ENCODE measurements around the gene TP53I11. TPM values are rescaled to one million over a fixed set of nuclear protein-coding genes. Genes with fewer than 3 reads are reported as not detected.

The TP53I11 gene
- total and polyA plus RNA-seq, 2 of the 13 experiments (the other 11 are each of a cell fraction or from before 2014, with no cell fraction given): not detected

GRCh38 chr11:44916331-44916730 is 34.4 kb downstream of the TP53I11 start:
- in situ Hi-C loops (cut with HindIII; ENCODE audit: extremely low pct_ligation_motif_present, low pct_unique_long_range_greater_than_20kb) (no loop called here), intact Hi-C loops (cut with micrococcal nuclease; ENCODE audit: unreplicated experiment) (no loop called here)
- Histone ChIP-seq H2AFZ (ENCODE audit: low read length) (no peak overlapping the region), H3K9me3 (ENCODE audit: low read length) (no peaks in the 10 kb centered on the region), H3K27ac (ENCODE audit: extremely low read length, insufficient read depth, low read length) (no peak overlapping the region), H3K27me3 (ENCODE audit: control insufficient read depth in 1 of 2, insufficient read depth in 2 of 2, low read length in 2 of 2) (peaks cover 4 to 37% of the 10 kb centered on the region in 2 experiments; a peak in 4 of 5 replicates), H3K9ac (ENCODE audit: insufficient read depth, low read depth, low read length) (no peak overlapping the region), H3K79me2 (ENCODE audit: insufficient read depth, low read length) (no peaks in the 10 kb centered on the region), H3K4me3 (replicated peaks in 1 of 3; ENCODE audit: insufficient read depth in 1 of 3, low read depth in 2 of 3, low read length in 3 of 3) (no peak overlapping the region), H3K4me1 (ENCODE audit: insufficient read depth, low read length) (no peaks in the 10 kb centered on the region), H3K36me3 (replicated peaks in 1 of 2; ENCODE audit: control insufficient read depth in 1 of 2, insufficient read depth in 2 of 2, low read length in 2 of 2) (no peaks in the 10 kb centered on the region), H3K4me2 (ENCODE audit: low read depth, low read length) (no peak overlapping the region), H4K20me1 (ENCODE audit: insufficient read depth, low read length) (no peaks in the 10 kb centered on the region)
- ATAC-seq (no peak), DNase-seq (ENCODE audit: low spot score) (no peak), FAIRE-seq (no peak)
- TF ChIP-seq NAIF1 (CRISPR knock-in tag; IDR thresholded peaks at IDR 0.05; ENCODE audit: borderline replicate concordance): no peak
- no peak for TF ChIP-seq NONO (IDR thresholded peaks at IDR 0.05)
- no peak for TF ChIP-seq NONO (CRISPR knock-in tag; conservative IDR thresholded peaks at IDR 0.05)
- WGBS (ENCODE audit: low lambda C conversion rate): 0% methylated on average over 1 of the region's 8 CpGs
- POLR2A ChIA-PET: no interaction called here
- CTCF ChIA-PET (ENCODE audit: low intra/inter-chr PET ratio, low total read pairs): no interaction called here
- BruUV-seq (replicated peaks): no TSS peak

GRCh38 chr11:44915621-44916020 is 35.1 kb downstream of the TP53I11 start:
- H3K36me3 ChIP-seq (replicated peaks in 1 of 2; ENCODE audit: control insufficient read depth in 1 of 2, insufficient read depth in 2 of 2, low read length in 2 of 2): no peaks in the 10 kb centered on the region
- DNase-seq (ENCODE audit: low spot score): no peak
- no peaks in the 10 kb centered on the region for H4K20me1 ChIP-seq (ENCODE audit: insufficient read depth, low read length)
- H3K4me3 ChIP-seq (replicated peaks in 1 of 3; ENCODE audit: insufficient read depth in 1 of 3, low read depth in 2 of 3, low read length in 3 of 3): no peak overlapping the region
- intact Hi-C loops (cut with micrococcal nuclease; ENCODE audit: unreplicated experiment) (no loop called here), in situ Hi-C loops (cut with HindIII; ENCODE audit: extremely low pct_ligation_motif_present, low pct_unique_long_range_greater_than_20kb) (no loop called here)
- H3K79me2 ChIP-seq (ENCODE audit: insufficient read depth, low read length): no peaks in the 10 kb centered on the region
- no peak overlapping the region for H3K27ac ChIP-seq (ENCODE audit: extremely low read length, insufficient read depth, low read length)
- 54% methylated on average over 8 of the region's 10 CpGs for WGBS (ENCODE audit: low lambda C conversion rate)
- no peak overlapping the region for H3K9ac ChIP-seq (ENCODE audit: insufficient read depth, low read depth, low read length)
- POLR2A ChIA-PET: no interaction called here
- BruUV-seq (replicated peaks): no TSS peak
- no peak overlapping the region for H3K4me2 ChIP-seq (ENCODE audit: low read depth, low read length)
- H2AFZ ChIP-seq (ENCODE audit: low read length): no peak overlapping the region
- TF ChIP-seq TRIM24 (CRISPR knock-in tag; IDR thresholded peaks at IDR 0.05) (no peak), ZBTB8A (CRISPR knock-in tag; IDR thresholded peaks at IDR 0.05; ENCODE audit: borderline replicate concordance, low read depth) (no peak), CEBPG (CRISPR knock-in tag; IDR thresholded peaks at IDR 0.05) (no peak), ZNF264 (CRISPR knock-in tag; IDR thresholded peaks at IDR 0.05) (no peak), EED (CRISPR knock-in tag; IDR thresholded peaks at IDR 0.05) (no peak), ZNF788 (CRISPR knock-in tag; IDR thresholded peaks at IDR 0.05; ENCODE audit: borderline replicate concordance) (no peak), TBX2 (CRISPR knock-in tag; IDR thresholded peaks at IDR 0.05; ENCODE audit: borderline replicate concordance) (no peak), SRSF1 (optimal IDR thresholded peaks at IDR 0.05; ENCODE audit: low read depth, low read length) (no peak), ZNF644 (CRISPR knock-in tag; IDR thresholded peaks at IDR 0.05; ENCODE audit: low read depth) (no peak), HOMEZ (CRISPR knock-in tag; IDR thresholded peaks at IDR 0.05; ENCODE audit: low read depth) (no peak), PRDM15 (CRISPR knock-in tag; IDR thresholded peaks at IDR 0.05) (no peak), KDM3A (CRISPR knock-in tag; IDR thresholded peaks at IDR 0.05; ENCODE audit: low read depth) (no peak), ZNF878 (CRISPR knock-in tag; IDR thresholded peaks at IDR 0.05) (no peak)
- no peaks in the 10 kb centered on the region for H3K4me1 ChIP-seq (ENCODE audit: insufficient read depth, low read length)
- peaks cover 4 to 34% of the 10 kb centered on the region in 2 experiments; a peak in 4 of 5 replicates for H3K27me3 ChIP-seq (ENCODE audit: control insufficient read depth in 1 of 2, insufficient read depth in 2 of 2, low read length in 2 of 2)
- FAIRE-seq: no peak
- no peaks in the 10 kb centered on the region for H3K9me3 ChIP-seq (ENCODE audit: low read length)
- ATAC-seq: no peak
- CTCF ChIA-PET (ENCODE audit: low intra/inter-chr PET ratio, low total read pairs): no interaction called here

All from HepG2 (cell line).